HL-60 (cell line): ENCODE measurements around the gene SLC22A16.
A peak's percentile ranks its signal among the peaks of the same experiment; 100 is the strongest.
"Not testable (repeated sequence)": the region's sequence is repeated elsewhere in the genome, so short reads cannot be mapped to it uniquely, and the experiment has no call there.

Experiments
- GABPA ChIP-seq: IDR thresholded peaks from 2 replicates; pipeline ENCODE4 v1.6.1; 2012; ENCODE audit warnings: low read depth
- POLR2AphosphoS5 ChIP-seq: IDR thresholded peaks from 2 replicates; pipeline ENCODE4 v1.6.1; 2012; ENCODE audit warnings: low read depth
- SPI1 ChIP-seq: IDR thresholded peaks from 2 replicates; pipeline ENCODE4 v1.6.1; 2012; ENCODE audit warnings: low read depth, mild to moderate bottlenecking, borderline replicate concordance
- TF ChIP-seq, protein P1 (sequence below): IDR thresholded peaks from one replicate; pipeline ENCODE4 v1.5.1; 2011; ENCODE audit warnings: low read length, control low read depth, inconsistent platforms; ENCODE audit not compliant: insufficient read depth
- TF ChIP-seq, protein P2 (sequence below): IDR thresholded peaks from 2 replicates; pipeline ENCODE4 v1.6.1; 2012; ENCODE audit warnings: low read depth; ENCODE audit not compliant: insufficient replicate concordance

DNA sequence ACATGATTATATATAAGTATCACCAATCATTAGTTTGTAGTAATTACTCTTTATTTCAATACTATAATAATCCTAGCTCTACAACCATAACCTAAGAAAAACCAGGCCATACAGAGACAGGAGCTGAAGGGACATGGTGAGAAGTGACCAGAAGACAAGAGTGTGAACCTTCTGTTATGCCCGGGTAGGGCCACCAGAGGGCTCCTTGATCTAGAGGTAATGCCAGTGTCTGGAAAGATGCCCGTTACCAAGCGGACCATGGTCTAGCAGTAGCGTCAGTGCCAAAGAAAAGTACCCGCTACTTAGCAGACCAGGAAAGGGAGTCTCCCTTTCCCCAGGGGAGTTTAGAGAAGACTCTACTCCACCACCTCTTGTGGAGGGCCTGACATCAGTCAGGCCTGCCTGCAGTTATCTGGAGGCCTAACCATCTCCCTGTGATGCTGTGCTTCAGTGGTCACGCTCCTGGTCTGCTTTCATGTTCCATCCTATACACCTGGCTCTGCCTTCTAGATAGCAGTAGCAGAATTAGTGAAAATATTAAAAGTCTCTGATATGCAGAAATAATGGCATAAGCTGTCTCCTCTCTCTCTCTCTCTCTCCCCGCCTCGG, 18.7 kb downstream of the SLC22A16 start:
- TF ChIP-seq, protein P1, sequence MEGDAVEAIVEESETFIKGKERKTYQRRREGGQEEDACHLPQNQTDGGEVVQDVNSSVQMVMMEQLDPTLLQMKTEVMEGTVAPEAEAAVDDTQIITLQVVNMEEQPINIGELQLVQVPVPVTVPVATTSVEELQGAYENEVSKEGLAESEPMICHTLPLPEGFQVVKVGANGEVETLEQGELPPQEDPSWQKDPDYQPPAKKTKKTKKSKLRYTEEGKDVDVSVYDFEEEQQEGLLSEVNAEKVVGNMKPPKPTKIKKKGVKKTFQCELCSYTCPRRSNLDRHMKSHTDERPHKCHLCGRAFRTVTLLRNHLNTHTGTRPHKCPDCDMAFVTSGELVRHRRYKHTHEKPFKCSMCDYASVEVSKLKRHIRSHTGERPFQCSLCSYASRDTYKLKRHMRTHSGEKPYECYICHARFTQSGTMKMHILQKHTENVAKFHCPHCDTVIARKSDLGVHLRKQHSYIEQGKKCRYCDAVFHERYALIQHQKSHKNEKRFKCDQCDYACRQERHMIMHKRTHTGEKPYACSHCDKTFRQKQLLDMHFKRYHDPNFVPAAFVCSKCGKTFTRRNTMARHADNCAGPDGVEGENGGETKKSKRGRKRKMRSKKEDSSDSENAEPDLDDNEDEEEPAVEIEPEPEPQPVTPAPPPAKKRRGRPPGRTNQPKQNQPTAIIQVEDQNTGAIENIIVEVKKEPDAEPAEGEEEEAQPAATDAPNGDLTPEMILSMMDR: peak; percentile 35
- TF ChIP-seq POLR2AphosphoS5: peak; percentile 25; the same call in 1 of the 2 replicates
- TF ChIP-seq GABPA, SPI1: not testable (repeated sequence)
- TF ChIP-seq, protein P2, sequence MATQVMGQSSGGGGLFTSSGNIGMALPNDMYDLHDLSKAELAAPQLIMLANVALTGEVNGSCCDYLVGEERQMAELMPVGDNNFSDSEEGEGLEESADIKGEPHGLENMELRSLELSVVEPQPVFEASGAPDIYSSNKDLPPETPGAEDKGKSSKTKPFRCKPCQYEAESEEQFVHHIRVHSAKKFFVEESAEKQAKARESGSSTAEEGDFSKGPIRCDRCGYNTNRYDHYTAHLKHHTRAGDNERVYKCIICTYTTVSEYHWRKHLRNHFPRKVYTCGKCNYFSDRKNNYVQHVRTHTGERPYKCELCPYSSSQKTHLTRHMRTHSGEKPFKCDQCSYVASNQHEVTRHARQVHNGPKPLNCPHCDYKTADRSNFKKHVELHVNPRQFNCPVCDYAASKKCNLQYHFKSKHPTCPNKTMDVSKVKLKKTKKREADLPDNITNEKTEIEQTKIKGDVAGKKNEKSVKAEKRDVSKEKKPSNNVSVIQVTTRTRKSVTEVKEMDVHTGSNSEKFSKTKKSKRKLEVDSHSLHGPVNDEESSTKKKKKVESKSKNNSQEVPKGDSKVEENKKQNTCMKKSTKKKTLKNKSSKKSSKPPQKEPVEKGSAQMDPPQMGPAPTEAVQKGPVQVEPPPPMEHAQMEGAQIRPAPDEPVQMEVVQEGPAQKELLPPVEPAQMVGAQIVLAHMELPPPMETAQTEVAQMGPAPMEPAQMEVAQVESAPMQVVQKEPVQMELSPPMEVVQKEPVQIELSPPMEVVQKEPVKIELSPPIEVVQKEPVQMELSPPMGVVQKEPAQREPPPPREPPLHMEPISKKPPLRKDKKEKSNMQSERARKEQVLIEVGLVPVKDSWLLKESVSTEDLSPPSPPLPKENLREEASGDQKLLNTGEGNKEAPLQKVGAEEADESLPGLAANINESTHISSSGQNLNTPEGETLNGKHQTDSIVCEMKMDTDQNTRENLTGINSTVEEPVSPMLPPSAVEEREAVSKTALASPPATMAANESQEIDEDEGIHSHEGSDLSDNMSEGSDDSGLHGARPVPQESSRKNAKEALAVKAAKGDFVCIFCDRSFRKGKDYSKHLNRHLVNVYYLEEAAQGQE: not testable (repeated sequence)
